ENCODE data around the gene TRAIP.

TRAIP gene

DNA sequence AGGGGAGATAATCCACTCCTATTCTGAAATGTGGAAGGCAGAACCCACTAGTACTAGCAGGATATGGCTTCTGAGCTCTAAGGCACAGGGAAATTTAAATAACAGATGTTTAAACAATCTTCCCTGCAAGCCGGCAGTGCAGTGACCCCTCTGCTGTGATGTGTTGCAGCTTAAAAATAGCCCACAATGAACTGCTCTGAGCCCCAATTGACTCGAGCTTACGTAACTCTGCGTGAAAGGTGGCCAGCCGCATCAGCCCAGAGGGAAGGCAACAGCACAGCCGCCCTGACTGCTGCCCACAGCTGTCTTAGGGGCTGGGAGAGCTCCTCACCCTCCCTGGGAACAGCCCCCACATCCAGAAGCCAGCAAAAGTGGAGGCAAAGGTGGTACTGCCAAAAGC, 25.8 kb upstream of the TRAIP start:
- no peak overlapping the region for H3K4me3 ChIP-seq (ENCODE audit: low read length)
- DNase-seq (ENCODE audit: low read depth) = no peak
- TF ChIP-seq, protein P1, sequence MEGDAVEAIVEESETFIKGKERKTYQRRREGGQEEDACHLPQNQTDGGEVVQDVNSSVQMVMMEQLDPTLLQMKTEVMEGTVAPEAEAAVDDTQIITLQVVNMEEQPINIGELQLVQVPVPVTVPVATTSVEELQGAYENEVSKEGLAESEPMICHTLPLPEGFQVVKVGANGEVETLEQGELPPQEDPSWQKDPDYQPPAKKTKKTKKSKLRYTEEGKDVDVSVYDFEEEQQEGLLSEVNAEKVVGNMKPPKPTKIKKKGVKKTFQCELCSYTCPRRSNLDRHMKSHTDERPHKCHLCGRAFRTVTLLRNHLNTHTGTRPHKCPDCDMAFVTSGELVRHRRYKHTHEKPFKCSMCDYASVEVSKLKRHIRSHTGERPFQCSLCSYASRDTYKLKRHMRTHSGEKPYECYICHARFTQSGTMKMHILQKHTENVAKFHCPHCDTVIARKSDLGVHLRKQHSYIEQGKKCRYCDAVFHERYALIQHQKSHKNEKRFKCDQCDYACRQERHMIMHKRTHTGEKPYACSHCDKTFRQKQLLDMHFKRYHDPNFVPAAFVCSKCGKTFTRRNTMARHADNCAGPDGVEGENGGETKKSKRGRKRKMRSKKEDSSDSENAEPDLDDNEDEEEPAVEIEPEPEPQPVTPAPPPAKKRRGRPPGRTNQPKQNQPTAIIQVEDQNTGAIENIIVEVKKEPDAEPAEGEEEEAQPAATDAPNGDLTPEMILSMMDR (IDR thresholded peaks at IDR 0.05; ENCODE audit: insufficient read depth, low read depth, low read length, missing control alignments) = no peak

DNA sequence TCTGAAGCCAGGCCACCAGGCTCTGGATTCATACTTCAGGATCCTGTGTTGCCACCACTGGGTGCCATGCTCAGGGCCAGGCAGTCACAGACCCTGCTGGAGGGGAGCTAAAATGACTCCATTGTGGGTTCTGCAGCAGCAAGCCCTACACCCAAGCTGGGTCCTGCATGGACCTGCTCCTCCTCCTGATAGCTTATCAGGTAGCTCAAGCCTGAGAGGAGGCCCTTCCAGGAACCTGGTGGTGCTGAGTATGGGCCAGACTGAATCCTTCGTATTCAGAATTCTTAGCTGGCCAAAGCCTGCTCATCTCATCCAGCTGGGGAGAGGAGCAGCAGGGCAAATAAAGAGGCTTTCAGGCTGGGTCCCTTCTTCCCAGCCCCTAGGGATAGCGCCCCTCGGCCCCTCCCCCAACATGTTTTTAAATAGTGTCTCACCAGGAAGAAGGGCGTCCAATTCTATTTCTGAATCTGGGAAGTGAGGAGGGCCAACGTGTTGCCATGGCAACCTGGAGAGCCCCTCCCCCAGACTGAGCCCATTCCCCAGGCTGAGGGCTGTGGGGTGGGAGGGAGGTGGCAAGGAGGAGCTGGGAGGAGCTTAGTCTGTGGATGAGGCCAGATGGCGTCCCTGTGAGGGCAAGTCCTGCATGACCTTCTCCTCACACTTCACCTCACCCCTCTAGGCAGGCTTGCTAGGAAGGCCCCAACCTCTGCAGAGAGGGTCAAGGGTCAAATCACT, 24.4 kb upstream of the TRAIP start:
- TF ChIP-seq, protein P1 (IDR thresholded peaks at IDR 0.05; ENCODE audit: insufficient read depth, low read depth, low read length, missing control alignments) = no peak
- no peak for DNase-seq (ENCODE audit: low read depth)
- no peak overlapping the region for H3K4me3 ChIP-seq (ENCODE audit: low read length)

DNA sequence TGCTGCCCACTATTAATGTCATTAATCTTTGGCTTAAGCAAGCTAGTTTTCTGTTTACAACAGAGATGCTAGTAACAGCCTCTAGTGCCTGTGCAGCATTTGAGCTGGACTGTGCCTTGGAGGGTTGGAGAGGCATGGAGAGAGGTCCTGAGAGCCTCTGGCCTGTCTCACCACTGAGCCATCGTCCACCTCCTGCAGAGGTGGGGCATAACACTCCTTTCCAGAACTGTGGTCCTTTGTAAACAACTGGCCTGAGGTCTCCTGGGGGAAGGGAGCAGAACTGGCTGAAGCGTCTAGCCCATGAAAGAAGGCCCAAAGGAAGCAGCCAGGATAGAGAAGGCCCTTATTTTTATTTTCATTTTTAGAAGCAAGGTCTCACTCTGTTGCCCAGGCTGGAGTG, 23.4 kb upstream of the TRAIP start:
- no peak for DNase-seq (ENCODE audit: low read depth)
- H3K4me3 ChIP-seq (ENCODE audit: low read length) = no peak overlapping the region
- TF ChIP-seq, protein P1 (IDR thresholded peaks at IDR 0.05; ENCODE audit: insufficient read depth, low read depth, low read length, missing control alignments) = no peak

DNA sequence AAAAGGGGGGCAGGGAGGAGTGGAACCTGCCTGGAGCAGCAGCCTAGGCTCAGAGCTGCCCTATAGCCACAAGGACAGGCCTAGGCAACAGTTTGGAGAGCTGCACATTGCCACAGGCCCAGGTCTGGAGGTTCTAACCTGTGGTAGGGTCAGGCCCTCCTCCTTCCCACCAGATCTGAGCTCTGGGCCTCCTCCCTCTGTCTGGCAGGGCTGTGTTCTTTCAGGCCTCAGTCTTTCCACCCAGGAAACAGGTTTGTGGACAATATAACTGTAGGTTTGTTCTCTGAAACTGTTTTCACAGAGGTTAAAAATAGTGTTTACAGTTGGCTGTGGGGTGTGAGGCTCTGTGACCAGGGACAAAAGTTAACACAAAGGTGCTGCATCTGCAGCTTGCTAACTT, 22.3 kb upstream of the TRAIP start:
- TF ChIP-seq, protein P1 (IDR thresholded peaks at IDR 0.05; ENCODE audit: insufficient read depth, low read depth, low read length, missing control alignments) = no peak
- no peak overlapping the region for H3K4me3 ChIP-seq (ENCODE audit: low read length)
- DNase-seq (ENCODE audit: low read depth) = no peak

DNA sequence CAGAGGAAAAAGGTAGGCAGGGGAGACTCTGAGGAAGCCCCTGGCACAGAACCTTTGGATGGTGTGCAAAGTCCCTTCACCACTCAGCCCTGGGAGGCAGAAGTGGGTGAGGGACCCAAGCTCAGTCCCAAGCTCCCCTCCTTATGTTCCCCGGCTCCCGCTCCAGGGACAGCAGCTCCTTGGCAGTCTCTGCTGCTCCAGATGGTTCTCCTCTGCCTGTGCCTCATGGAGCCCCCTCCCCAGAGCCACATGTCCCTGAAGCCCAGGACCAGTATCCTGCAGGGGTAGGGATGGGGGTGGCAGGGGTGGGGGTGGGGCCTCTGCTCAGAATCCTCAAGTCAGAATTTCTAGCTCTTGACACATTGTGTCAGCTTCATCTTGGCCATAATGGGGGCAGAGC, 21.4 kb upstream of the TRAIP start:
- H3K4me3 ChIP-seq (ENCODE audit: low read length) = no peak overlapping the region
- TF ChIP-seq, protein P1 (IDR thresholded peaks at IDR 0.05; ENCODE audit: insufficient read depth, low read depth, low read length, missing control alignments) = no peak
- DNase-seq (ENCODE audit: low read depth) = no peak

DNA sequence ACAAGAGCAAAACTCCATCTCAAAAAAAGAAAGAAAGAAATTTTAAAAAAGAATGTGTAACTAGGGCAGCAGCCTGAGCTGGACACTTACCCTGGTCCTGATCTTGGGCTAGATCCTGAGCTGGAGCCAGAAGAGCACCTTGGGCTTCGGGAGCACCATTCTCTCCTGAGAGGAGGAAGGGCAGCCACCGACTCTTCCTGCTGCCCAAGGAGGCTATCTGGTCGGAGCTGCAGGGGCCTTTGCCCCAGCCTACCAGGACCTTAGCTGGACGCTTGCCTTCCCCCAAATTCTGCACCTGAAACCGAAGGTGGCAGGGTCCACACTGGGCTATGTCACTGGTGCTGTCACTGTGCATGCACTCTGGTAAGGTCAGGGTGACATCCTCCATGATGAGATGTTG, 20.2 kb upstream of the TRAIP start:
- H3K4me3 ChIP-seq (ENCODE audit: low read length) = no peak overlapping the region
- TF ChIP-seq, protein P1 (IDR thresholded peaks at IDR 0.05; ENCODE audit: insufficient read depth, low read depth, low read length, missing control alignments) = no peak
- DNase-seq (ENCODE audit: low read depth) = no peak

DNA sequence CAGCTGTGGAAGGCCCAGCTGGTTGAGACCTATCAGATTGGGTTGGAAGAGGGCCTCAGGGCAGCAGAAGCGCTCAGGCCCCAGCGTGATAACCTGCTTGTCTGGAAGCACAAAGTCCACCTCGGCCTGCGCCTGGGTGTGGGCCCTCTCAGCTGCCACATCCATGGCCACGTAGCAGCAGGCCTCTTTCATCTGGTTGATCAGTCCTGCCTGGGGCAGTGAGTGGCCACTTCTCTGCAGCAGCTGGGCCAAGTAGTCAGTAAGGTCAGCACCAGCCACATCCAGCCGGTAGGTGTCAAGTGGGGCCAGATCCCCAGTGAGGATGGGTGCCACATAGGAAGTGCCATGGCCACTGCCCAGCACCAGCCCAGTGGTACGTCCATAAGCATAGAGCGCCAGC, 17.3 kb upstream of the TRAIP start:
- H3K4me3 ChIP-seq (ENCODE audit: low read length) = no peak overlapping the region
- no peak for DNase-seq (ENCODE audit: low read depth)
- TF ChIP-seq, protein P1 (IDR thresholded peaks at IDR 0.05; ENCODE audit: insufficient read depth, low read depth, low read length, missing control alignments) = no peak

All from epithelial cell of esophagus (primary cell).